GM12878 (cell line): ENCODE data around the gene ZNF771. TPM values are rescaled to one million over a fixed set of nuclear protein-coding genes. Genes with fewer than 3 reads are reported as not detected.

Experiments
- ATAC-seq: fragments of 200-7000 bp; cut with Tn5 transposase; 3 replicates; pipeline ENCODE4 v1.9.1; 2020; ENCODE audit warnings: mild to moderate bottlenecking, moderate library complexity
- BruUV-seq: library from RNA; stranded (reverse); fragments of 400-500 nt; replicated peaks from 2 replicates; lab custom pipeline; 2021; lab: Mats Ljungman, UMichigan
- CTCF ChIA-PET: fragments of 300-600 bp; sonication (Branson Sonifier 250); formaldehyde crosslinking; extraction: SDS; loops from one replicate; lab custom pipeline; 2021; ENCODE audit warnings: inconsistent platforms; lab: Yijun Ruan, JAX
- POLR2A ChIA-PET: fragments of 350-600 bp; formaldehyde crosslinking; extraction: SDS; loops from one replicate; lab custom pipeline; 2021; ENCODE audit warnings: inconsistent platforms; lab: Charles Lee
- RAD21 ChIA-PET: fragments of 300-600 bp; sonication (Branson Sonifier 250); formaldehyde crosslinking; loops from one replicate; lab custom pipeline; 2023; ENCODE audit warnings: antibody characterized with exemption; ENCODE audit not compliant: unreplicated experiment; lab: Charles Lee
- SMC1A ChIA-PET: fragments of 300-600 bp; sonication (Branson Sonifier 250); formaldehyde crosslinking; loops from one replicate; lab custom pipeline; 2023; ENCODE audit not compliant: unreplicated experiment, uncharacterized antibody; lab: Charles Lee
- DNase-seq: peaks from one replicate; pipeline ENCODE4 v3.0.0-alpha.2; 2011; ENCODE audit warnings: low read depth, low spot score
- FAIRE-seq: peaks from 3 replicates; lab custom pipeline; 2011; peaks lifted over from hg19 to GRCh38; lab: Jason Lieb, UNC
- H2AFZ ChIP-seq: 2 replicates; pipeline ENCODE4 v1.6.0; 2011; ENCODE audit warnings: low read depth, low read length, control low read depth; ENCODE audit not compliant: control insufficient read depth
- H3K27ac ChIP-seq: 2 replicates; pipeline ENCODE4 v1.5.1; 2011; ENCODE audit warnings: control low read depth; ENCODE audit not compliant: control insufficient read depth, insufficient read depth
- H3K27me3 ChIP-seq, 2 experiments: replicated peaks in 1 of 2; 2 replicates each; pipeline versions ENCODE4 v1.6.0 to v1.6.1; 2011; ENCODE audit warnings: low read length in 1 of 2; ENCODE audit not compliant: control insufficient read depth in 2 of 2, insufficient read depth in 2 of 2
- H3K36me3 ChIP-seq, 2 experiments: 2 replicates each; pipeline ENCODE4 v1.5.1; 2011; ENCODE audit warnings: low read length in 1 of 2; ENCODE audit not compliant: control insufficient read depth in 2 of 2, insufficient read depth in 2 of 2
- H3K4me1 ChIP-seq: 2 replicates; pipeline ENCODE4 v1.6.1; 2011; ENCODE audit warnings: mild to moderate bottlenecking, low read length, moderate library complexity, mixed read lengths; ENCODE audit not compliant: control insufficient read depth, insufficient read depth
- H3K4me2 ChIP-seq: 2 replicates; pipeline ENCODE4 v1.6.0; 2011; ENCODE audit warnings: control low read depth; ENCODE audit not compliant: control insufficient read depth, insufficient read depth
- H3K4me3 ChIP-seq: fragments of 200-600 bp; sonication (generic); 2 replicates; pipeline ENCODE4 v1.5.1; 2016
- H3K79me2 ChIP-seq: 2 replicates; pipeline ENCODE4 v1.6.0; 2011; ENCODE audit warnings: low read length; ENCODE audit not compliant: control insufficient read depth, insufficient read depth
- H3K9ac ChIP-seq: 2 replicates; pipeline ENCODE4 v1.8.0; 2011; ENCODE audit warnings: low read length, control low read depth, mixed read lengths; ENCODE audit not compliant: control insufficient read depth, insufficient read depth
- H3K9me3 ChIP-seq: replicated peaks from 3 replicates; pipeline ENCODE4 v1.5.1; 2011; ENCODE audit warnings: mild to moderate bottlenecking, low read length; ENCODE audit not compliant: control insufficient read depth, insufficient read depth
- H4K20me1 ChIP-seq: 2 replicates; pipeline ENCODE4 v1.6.0; 2011; ENCODE audit not compliant: control insufficient read depth, insufficient read depth
- CBFB ChIP-seq: IDR thresholded peaks from 2 replicates; pipeline ENCODE4 v1.6.1; 2016; ENCODE audit warnings: antibody characterized with exemption, low read depth
- FOS ChIP-seq: IDR thresholded peaks from 3 replicates; pipeline ENCODE4 v1.6.1; 2011; ENCODE audit warnings: borderline replicate concordance; ENCODE audit not compliant: insufficient read length; ENCODE audit errors: extremely low read depth
- HCFC1 ChIP-seq: fragments of 150-350 bp; IDR thresholded peaks from 2 replicates; pipeline ENCODE4 v1.6.1; 2014; ENCODE audit warnings: low read length
- MTA3 ChIP-seq: IDR thresholded peaks from 2 replicates; pipeline ENCODE4 v1.6.1; 2012; ENCODE audit warnings: low read length, inconsistent platforms, borderline replicate concordance
- NFIC ChIP-seq: IDR thresholded peaks from 2 replicates; pipeline ENCODE4 v1.6.1; 2012; ENCODE audit warnings: low read depth, mild to moderate bottlenecking, inconsistent platforms, low read length, moderate library complexity
- PML ChIP-seq: IDR thresholded peaks from 2 replicates; pipeline ENCODE4 v1.6.1; 2012; ENCODE audit warnings: low read length, inconsistent platforms
- TARDBP ChIP-seq: IDR thresholded peaks from 2 replicates; pipeline ENCODE4 v1.6.1; 2016; ENCODE audit warnings: borderline replicate concordance
- TBL1XR1 ChIP-seq: IDR thresholded peaks from 2 replicates; pipeline ENCODE4 v1.6.1; 2012; ENCODE audit warnings: low read depth, low read length, improper control_type of control experiment
- ZNF217 ChIP-seq: fragments of 450-650 bp; IDR thresholded peaks from 2 replicates; pipeline ENCODE4 v1.6.1; 2017; ENCODE audit warnings: antibody characterized with exemption, mild to moderate bottlenecking
- WGBS: methylation state at CpG from one replicate; pipeline ENCODE4 v1.1.6; 2016; ENCODE audit warnings: low lambda C conversion rate; ENCODE audit not compliant: insufficient replicate concordance, insufficient coverage; ENCODE audit errors: missing lambda C conversion rate; 5-methylcytosine and 5-hydroxymethylcytosine counted together
- in situ Hi-C: fragments of 300-500 bp; cut with MboI; formaldehyde crosslinking; loops from 9 replicates; pipeline ENCODE4 v1.14.3; 2018; ENCODE audit warnings: mixed read lengths
- intact Hi-C: fragments of 100-400 bp; cut with micrococcal nuclease; formaldehyde crosslinking; loops from one replicate; pipeline ENCODE4 v1.14.2; 2022; ENCODE audit not compliant: unreplicated experiment
- polyA plus RNA-seq, 11 experiments: library from polyadenylated mRNA; depleted of rRNA in 4 of 11; unstranded in 6 of 11; stranded (reverse) in 5 of 11; fragments of >200 nt; fragmentation: Nextera tagmentation in 4 of 11; fragmentation: Illumina TruSeq in 1 of 11; extraction: Ambion mirVana in 4 of 11; extraction: Trizol in 1 of 11; gene quantifications; 1 replicate in 1 of 11; 2 replicates in 10 of 11; pipeline versions ENCODE4 v1.2.1 to v1.2.3, GENCODE V29; 2011 to 2016; ENCODE audit warnings: inconsistent platforms in 2 of 11, missing spikeins in 2 of 11, low read depth in 1 of 11
- total RNA-seq, 4 experiments: library from RNA; depleted of rRNA in 3 of 4; stranded (reverse); fragments of >200 nt in 3 of 4; fragmentation: Illumina TruSeq in 1 of 4; extraction: Trizol in 1 of 4; gene quantifications; 2 replicates each; pipeline versions ENCODE4 v1.2.1 to v1.2.3, GENCODE V29; 2013 to 2021
- TF ChIP-seq, protein P1 (sequence below): fragments of 450-650 bp; conservative IDR thresholded peaks from 2 replicates; pipeline ENCODE4 v1.6.1; 2017; ENCODE audit warnings: mild to moderate bottlenecking, moderate library complexity
- TF ChIP-seq, protein P2 (sequence below): fragments of 450-650 bp; IDR thresholded peaks from 2 replicates; pipeline ENCODE4 v1.6.1; 2018; ENCODE audit warnings: borderline replicate concordance, mild to moderate bottlenecking; ENCODE audit not compliant: partially characterized antibody

Gene ZNF771
- total and polyA plus RNA-seq, 10 of the 15 experiments (the other 5 are each of a cell fraction or from before 2014, with no cell fraction given): 0.98 to 7.6 (median 3.7) TPM

DNA sequence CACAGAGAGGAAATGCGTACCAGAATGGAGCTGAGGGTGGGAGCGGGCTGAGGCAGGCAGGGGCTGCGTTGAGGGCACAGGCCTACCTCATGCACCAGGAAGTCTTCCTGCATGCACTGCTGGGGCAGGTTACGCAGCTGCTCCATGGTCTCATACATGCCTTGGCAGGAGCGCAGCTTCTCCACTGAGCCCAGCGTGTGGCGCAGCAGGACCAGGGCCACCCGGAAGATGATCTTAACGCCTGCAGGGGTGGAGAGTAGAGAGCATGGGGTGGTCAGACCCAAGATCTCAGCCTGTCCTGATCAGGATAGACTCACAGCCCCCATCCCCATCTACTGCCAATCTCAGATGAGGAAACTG, 48.8 kb upstream of the ZNF771 start:
- H3K4me2 ChIP-seq: no peak overlapping the region
- peaks cover 16% of the 10 kb centered on the region for H3K4me1 ChIP-seq
- H3K36me3 ChIP-seq: peaks cover 14 to 20% of the 10 kb centered on the region in 2 experiments
- ChIA-PET CTCF (interaction anchor here (1.3 kb wide), 1 partner anchor 12 kb away, joined by 3 read pairs; no protein-coding TSS in a partner anchor), POLR2A (interaction anchor here (0.5 to 2.2 kb wide), 3 partner anchors 9 to 203 kb away, joined by 4 to 6 read pairs (median 5); no protein-coding TSS in a partner anchor), SMC1A (no interaction called here), RAD21 (no interaction called here)
- H3K4me3 ChIP-seq: no peak overlapping the region
- no peak overlapping the region for H2AFZ ChIP-seq
- peaks cover 18% of the 10 kb centered on the region for H3K79me2 ChIP-seq
- no peaks in the 10 kb centered on the region for H3K9me3 ChIP-seq
- intact Hi-C loops (loop anchor here (10.0 kb wide), 1 partner anchor 264 kb away; the partner anchor contains the start of genes TBX6 and YPEL3), in situ Hi-C loops (no loop called here)
- WGBS: 90% methylated on average over 9 of the region's 9 CpGs
- H3K27me3 ChIP-seq: no peaks in the 10 kb centered on the region
- H3K9ac ChIP-seq: no peak overlapping the region
- ATAC-seq: no peak
- no peak for DNase-seq
- H4K20me1 ChIP-seq: no peaks in the 10 kb centered on the region
- TF ChIP-seq TARDBP: no peak
- FAIRE-seq: no peak
- BruUV-seq: no TSS peak
- H3K27ac ChIP-seq: no peak overlapping the region

DNA sequence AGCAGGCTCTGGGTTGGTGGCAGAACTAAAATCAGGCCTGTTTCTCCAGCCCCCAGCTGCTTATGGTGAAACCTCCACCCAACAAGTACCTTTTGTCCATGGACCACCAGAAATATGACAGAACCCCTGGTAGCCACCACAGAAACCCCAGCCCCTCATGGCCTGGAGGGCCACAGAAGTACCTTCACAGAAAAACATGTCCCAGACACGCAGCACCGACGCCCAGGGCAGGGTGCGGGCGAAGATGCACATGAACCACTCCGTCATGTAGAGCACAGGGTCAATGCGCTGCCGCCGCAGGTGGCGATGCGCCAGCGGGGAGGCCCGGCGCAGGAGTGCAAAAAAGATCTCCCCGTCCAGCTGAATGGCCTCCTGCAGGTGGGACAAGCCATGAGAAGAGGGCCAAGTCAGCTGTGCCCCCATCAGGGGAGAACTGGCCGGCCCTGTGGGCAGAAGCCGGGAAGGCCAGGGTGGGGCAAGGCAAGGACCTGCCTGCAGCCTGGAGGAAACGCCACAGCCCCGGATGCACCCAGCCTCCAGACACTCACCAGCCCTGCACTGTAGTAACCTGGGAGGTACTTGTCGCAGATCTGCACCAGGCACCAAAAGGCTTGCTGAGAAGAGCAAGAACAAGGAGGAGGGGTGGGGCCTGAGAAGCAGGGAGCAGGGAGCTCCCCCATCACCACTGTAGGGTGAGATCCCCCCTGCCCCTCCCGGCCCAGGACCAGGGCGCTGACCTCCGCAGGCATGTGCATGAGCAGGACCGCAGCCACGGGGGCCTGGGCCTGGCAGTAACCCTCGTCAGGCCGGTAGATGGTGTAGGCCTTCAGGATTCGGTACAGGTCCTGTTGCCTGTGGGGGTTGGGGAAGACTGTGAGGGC, 48.2 kb upstream of the ZNF771 start:
- no peak overlapping the region for H2AFZ ChIP-seq
- H3K79me2 ChIP-seq: peaks cover 13% of the 10 kb centered on the region
- no peak overlapping the region for H3K9ac ChIP-seq
- BruUV-seq: no TSS peak
- ATAC-seq (no peak), FAIRE-seq (no peak), DNase-seq (no peak)
- H3K36me3 ChIP-seq: peaks cover 14 to 20% of the 10 kb centered on the region in 2 experiments
- in situ Hi-C loops: no loop called here
- 0 out of 2 replicates have a peak, but pooled peaks cover 3% of the 10 kb centered on the region for H4K20me1 ChIP-seq
- no peak overlapping the region for H3K4me2 ChIP-seq
- intact Hi-C loops: loop anchor here (10.0 kb wide), 1 partner anchor 264 kb away; the partner anchor contains the start of genes TBX6 and YPEL3
- H3K9me3 ChIP-seq: no peaks in the 10 kb centered on the region
- H3K27ac ChIP-seq: no peak overlapping the region
- no peak overlapping the region for H3K4me3 ChIP-seq
- RAD21 ChIA-PET: interaction anchor here (0.7 to 1.9 kb wide), 2 partner anchors 11 to 267 kb away, joined by 3 to 7 read pairs; partner anchors contain the start of genes TBC1D10B and TBX6
- peaks cover 10% of the 10 kb centered on the region; the same call in 1 of the 2 replicates for H3K4me1 ChIP-seq
- 94% methylated on average over 27 of the region's 28 CpGs for WGBS
- SMC1A ChIA-PET: interaction anchor here (0.6 kb wide), 1 partner anchor 455 kb away, joined by 3 read pairs; no protein-coding TSS in a partner anchor
- H3K27me3 ChIP-seq: no peaks in the 10 kb centered on the region
- CTCF ChIA-PET: interaction anchor here (1.3 kb wide), 1 partner anchor 12 kb away, joined by 3 read pairs; no protein-coding TSS in a partner anchor
- POLR2A ChIA-PET: interaction anchor here (0.5 to 2.2 kb wide), 3 partner anchors 8 to 204 kb away, joined by 4 to 6 read pairs (median 5); no protein-coding TSS in a partner anchor
- TF ChIP-seq, protein P1, sequence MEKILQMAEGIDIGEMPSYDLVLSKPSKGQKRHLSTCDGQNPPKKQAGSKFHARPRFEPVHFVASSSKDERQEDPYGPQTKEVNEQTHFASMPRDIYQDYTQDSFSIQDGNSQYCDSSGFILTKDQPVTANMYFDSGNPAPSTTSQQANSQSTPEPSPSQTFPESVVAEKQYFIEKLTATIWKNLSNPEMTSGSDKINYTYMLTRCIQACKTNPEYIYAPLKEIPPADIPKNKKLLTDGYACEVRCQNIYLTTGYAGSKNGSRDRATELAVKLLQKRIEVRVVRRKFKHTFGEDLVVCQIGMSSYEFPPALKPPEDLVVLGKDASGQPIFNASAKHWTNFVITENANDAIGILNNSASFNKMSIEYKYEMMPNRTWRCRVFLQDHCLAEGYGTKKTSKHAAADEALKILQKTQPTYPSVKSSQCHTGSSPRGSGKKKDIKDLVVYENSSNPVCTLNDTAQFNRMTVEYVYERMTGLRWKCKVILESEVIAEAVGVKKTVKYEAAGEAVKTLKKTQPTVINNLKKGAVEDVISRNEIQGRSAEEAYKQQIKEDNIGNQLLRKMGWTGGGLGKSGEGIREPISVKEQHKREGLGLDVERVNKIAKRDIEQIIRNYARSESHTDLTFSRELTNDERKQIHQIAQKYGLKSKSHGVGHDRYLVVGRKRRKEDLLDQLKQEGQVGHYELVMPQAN: no peak
- TF ChIP-seq PML (no peak), FOS (no peak), NFIC (no peak), HCFC1 (no peak), CBFB (no peak), MTA3 (no peak), TBL1XR1 (no peak), ZNF217 (no peak)
- TF ChIP-seq, protein P2, sequence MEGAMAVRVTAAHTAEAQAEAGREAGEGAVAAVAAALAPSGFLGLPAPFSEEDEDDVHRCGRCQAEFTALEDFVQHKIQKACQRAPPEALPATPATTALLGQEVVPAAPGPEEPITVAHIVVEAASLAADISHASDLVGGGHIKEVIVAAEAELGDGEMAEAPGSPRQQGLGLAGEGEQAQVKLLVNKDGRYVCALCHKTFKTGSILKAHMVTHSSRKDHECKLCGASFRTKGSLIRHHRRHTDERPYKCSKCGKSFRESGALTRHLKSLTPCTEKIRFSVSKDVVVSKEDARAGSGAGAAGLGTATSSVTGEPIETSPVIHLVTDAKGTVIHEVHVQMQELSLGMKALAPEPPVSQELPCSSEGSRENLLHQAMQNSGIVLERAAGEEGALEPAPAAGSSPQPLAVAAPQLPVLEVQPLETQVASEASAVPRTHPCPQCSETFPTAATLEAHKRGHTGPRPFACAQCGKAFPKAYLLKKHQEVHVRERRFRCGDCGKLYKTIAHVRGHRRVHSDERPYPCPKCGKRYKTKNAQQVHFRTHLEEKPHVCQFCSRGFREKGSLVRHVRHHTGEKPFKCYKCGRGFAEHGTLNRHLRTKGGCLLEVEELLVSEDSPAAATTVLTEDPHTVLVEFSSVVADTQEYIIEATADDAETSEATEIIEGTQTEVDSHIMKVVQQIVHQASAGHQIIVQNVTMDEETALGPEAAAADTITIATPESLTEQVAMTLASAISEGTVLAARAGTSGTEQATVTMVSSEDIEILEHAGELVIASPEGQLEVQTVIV: no peak
